AG20443 (cell line): ENCODE data around the gene UBE2S.

ENCODE experiments used
- DNase-seq: peaks from one replicate; pipeline ENCODE4 v3.0.0; 2012; ENCODE audit warnings: low spot score, mixed read lengths

Gene UBE2S

GRCh38 chr19:55362174-55362989 lies 45.2 kb downstream of the UBE2S start:
- no peak for DNase-seq

GRCh38 chr19:55360902-55361301 lies 46.7 kb downstream of the UBE2S start:
- DNase-seq, result no peak

- no peak for DNase-seq
Measured at GRCh38 chr19:55358943-55359908, 48.4 kb downstream of the UBE2S start.

GRCh38 chr19:55358493-55358892 lies 49.1 kb downstream of the UBE2S start:
- no peak for DNase-seq

- DNase-seq, result peak; percentile 16
Measured at GRCh38 chr19:55355213-55355821, 52.3 kb downstream of the UBE2S start.

GRCh38 chr19:55354698-55355212 lies 52.8 kb downstream of the UBE2S start, which contains the start of gene COX6B2:
Gene COX6B2 (minus strand): TSS chr19:55354719. CDS start chr19:55354521, 198 bp downstream.
- DNase-seq, result peak; percentile 15

- DNase-seq, result peak; percentile 91
Measured at GRCh38 chr19:55353803-55354697, 53.5 kb downstream of the UBE2S start.

GRCh38 chr19:55353356-55353802 lies 54.2 kb downstream of the UBE2S start:
- no peak for DNase-seq

- no peak for DNase-seq
Measured at GRCh38 chr19:55352549-55353145, 54.9 kb downstream of the UBE2S start.

- DNase-seq, result no peak
Measured at GRCh38 chr19:55352040-55352439, 55.5 kb downstream of the UBE2S start.

- DNase-seq, result no peak
Measured at GRCh38 chr19:55350620-55351315, 56.8 kb downstream of the UBE2S start.
